ENCODE data around the gene HMGCS1.

GRCh38 chr5:43298443-43298842 is 14.8 kb downstream of the HMGCS1 start:
- no peak for TF ChIP-seq CTCF (IDR thresholded peaks at IDR 0.05)
- no peak for TF ChIP-seq POLR2A (IDR thresholded peaks at IDR 0.05)
- TF ChIP-seq EP300 (IDR thresholded peaks at IDR 0.05): no peak

Measured in tibial nerve (tissue), 4 donors.